Stimulated activated CD8-positive, alpha-beta memory T cell treated with anti-CD3 and anti-CD28 coated beads, Interleukin-15, amount 100 ng/mL, for 48 hours (primary cell): ENCODE measurements around the gene EPN3.

Experiments used
- DNase-seq, 2 donors: peaks; one replicate each; pipeline ENCODE4 v3.0.0-alpha.2; 2020; ENCODE audit warnings: low read depth in 2 of 2

EPN3 gene

DNA sequence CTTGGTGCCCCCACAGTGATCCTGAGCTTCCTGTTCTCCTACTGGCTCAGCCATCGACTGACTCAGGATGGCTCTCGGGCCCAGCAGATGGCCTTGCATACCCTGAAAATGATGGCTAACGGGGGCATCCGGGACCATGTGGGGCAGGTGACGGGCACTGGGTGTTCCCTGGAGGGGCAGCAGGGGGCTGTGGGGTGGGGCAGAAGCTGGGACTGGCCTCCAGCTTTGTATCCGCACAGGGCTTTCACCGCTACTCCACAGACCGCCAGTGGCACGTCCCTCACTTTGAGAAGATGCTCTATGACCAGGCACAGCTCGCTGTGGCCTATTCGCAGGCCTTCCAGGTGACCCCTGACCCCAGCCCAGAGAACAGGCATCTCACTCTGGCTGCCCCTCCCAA, 17.4 kb downstream of the EPN3 start:
- DNase-seq = no peak

DNA sequence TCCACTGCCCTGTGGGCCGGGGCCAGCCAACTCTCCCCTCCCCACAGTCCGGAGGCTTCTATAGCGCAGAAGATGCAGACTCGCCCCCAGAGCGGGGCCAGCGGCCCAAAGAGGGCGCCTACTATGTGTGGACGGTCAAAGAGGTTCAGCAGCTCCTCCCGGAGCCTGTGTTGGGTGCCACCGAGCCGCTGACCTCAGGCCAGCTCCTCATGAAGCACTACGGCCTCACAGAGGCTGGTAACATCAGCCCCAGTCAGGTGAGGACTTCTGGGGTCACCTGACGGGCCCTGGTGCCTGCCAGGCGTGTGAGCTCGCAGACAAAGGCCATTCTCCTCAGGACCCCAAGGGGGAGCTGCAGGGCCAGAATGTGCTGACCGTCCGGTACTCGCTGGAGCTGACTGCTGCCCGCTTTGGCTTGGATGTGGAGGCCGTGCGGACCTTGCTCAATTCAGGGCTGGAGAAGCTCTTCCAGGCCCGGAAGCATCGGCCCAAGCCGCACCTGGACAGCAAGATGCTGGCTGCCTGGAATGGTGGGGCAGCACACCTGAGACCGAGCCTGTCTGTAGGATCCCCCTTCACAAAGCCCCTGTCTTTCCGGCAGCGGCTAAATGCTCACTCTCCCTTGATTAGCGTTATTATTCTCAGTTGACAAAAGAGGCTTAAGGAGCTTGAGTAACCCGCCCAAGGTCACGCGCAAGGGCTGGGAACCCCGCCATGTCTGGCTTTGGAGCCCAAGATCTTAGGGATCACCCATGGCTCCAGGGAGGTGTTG, 18.3 kb downstream of the EPN3 start:
- no peak for DNase-seq

DNA sequence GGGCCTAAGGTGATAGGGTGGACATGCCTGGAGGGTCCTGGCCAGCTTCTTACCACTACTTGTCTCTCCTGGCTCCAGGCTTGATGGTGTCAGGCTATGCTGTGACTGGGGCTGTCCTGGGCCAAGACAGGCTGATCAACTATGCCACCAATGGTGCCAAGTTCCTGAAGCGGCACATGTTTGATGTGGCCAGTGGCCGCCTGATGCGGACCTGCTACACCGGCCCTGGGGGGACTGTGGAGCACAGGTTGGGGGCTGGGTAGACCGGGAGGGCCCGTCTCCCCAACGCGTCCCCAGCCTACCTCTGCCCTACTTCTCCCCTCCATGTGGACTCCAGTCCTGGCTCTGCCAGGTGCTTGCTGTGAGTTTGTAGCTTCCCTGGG, 18.9 kb downstream of the EPN3 start:
- no peak for DNase-seq

DNA sequence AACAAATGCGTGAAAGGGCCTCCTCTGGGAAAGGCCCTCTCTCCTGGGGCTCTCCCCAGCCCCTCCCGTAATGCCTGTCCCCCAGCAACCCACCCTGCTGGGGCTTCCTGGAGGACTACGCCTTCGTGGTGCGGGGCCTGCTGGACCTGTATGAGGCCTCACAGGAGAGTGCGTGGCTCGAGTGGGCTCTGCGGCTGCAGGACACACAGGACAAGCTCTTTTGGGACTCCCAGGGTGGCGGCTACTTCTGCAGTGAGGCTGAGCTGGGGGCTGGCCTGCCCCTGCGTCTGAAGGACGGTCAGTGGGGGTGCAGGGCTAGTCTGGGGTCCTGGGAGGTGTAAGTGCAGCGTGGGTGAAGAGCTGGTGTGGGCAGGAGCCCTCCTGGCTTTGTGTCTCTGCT, 19.3 kb downstream of the EPN3 start:
- DNase-seq = no peak

DNA sequence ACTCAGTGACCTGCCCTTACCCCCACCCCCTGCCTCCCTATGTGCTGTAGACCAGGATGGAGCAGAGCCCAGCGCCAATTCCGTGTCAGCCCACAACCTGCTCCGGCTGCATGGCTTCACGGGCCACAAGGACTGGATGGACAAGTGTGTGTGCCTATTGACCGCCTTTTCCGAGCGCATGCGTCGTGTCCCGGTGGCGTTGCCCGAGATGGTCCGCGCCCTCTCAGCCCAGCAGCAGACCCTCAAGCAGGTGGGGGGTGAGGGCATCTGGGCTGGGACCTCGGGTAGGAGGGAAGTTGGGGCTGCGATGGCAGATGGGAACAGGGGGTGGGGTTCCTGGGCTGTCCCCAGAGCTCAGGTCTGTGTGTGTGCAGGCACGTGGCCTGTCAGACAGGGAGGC, 21.7 kb downstream of the EPN3 start:
- no peak for DNase-seq

DNA sequence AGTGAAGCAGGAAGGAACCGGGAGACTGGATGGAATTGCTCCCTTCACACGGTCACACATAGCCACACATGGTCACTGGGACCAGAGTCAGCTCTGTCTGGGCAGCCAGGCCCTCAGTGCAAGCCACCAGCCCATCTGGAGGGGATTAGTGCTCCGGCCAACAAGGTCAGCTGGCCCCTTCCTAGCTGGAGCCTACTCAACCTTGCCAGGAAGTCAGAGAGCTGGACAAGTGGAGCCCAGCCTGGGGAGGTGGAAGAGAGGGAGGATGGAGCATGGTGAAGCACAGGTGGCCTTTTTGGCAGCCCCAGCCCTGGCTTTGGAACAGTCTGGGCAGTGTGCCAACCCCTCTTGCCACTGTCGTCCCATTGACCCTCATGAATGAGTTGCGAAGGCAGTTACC, 24.3 kb downstream of the EPN3 start:
- DNase-seq = no peak

DNA sequence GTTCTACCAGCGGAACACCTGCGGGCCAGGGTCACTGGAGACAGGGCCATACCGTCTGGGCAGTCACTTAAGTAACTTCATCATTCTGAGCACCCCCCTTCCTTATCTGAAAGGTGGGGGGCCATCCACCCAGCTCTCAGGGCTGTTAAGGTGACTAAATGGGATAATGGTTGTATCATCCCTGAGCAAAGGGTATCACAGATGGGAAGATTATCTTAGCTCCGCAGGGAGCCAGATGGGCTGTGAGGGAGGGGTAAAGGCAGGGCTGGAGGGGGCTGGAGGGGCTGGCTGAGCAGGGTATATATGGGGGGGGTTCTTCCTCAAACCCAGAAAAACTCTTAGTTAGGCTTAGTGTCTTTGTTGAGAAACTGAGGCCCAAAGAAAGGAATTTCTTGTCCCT, 25.1 kb downstream of the EPN3 start:
- DNase-seq = no peak

DNA sequence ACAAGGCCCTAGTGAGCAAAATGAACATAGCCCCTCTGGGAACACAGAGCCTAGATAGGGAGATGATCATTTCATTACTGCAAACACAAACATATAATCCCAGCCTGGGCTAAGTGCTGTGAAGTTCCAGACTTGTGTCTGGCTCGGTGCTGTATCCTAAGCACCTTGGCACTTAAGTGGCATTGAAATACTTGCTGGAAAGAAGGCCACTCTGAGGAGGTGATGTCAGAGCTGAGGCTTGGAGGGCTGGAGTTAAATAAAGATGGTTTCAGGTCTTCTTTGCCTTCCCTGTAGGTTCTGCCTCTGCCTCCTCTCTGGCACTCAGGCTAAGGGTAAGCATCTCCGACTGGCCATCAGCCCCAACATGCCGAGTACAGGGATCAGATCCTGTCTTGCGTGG, 25.6 kb downstream of the EPN3 start:
- no peak for DNase-seq

DNA sequence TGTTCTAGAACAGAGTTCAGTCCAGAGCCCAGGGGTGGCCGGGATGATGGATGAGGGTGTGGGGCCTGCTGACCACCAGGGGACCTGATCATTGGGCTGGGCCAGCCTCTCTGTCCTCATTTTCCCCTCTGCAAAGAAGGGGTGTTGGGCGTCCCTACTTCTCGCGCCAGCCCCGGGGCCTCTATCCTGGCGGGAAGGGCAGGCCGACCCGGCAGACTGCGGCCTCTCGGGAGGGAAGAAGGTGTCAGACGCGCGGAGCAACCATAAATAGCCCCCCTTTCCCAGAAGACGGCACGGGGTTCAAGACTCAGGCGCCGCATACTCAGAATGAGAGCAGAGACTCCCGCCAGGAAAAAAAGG, 26.0 kb downstream of the EPN3 start:
- DNase-seq = no peak

DNA sequence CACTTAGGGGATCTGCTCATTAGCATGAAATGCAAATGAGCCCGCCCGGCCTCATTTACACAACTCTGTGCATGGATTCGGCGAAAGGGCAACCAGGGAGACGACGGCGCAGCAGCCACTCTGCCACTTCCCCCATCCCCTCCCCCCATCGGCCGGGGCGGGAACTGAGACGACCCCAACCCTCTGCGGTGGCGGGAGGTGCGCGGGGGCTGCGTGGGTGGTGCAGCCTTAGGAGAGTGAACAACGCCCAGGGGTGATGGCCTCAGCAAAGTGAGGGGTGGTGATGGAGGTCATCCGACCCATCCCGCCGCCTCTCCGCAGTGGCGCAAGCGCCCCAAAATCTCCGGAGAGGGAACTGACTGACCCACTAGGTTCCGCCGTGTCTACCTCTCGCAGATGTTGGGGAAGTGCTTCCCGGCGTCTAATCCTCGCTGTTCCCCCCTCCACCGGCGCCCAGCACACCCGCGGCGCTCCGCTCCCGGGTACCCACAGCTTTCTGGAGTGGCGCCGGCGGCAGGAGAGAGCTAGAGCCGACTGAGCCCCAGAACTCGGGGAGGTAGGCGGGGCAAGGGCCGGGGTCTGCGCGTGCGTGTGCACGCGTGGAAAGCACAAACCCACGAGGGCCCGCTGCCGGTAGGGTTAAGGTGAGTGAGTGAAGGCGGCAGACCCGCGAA, 26.5 kb downstream of the EPN3 start:
- DNase-seq = no peak

DNA sequence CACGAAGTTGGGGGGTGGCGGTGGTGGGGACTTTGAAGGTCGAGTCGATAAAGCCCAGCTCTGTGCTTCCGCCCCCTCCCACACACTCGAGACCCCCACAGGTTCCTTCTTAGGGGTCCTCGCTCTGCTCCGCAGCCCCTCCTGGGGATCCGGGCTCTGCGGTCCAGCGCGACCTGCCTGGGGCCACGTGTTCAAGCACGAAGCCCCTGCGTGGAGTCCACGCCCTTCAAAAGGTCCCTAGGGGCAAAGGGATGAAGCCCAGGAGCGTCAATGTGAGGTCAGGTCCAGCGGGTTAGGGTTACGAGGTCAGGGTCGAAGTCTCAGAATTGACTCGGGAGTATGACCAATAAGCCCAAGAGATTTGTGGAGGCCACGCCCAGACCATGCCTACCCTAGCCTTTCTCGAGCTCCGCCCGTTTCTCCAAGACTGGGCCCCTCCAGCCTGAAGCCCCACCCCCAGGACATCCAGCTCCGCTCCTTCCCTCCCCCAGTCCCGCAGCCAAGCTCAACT, 27.2 kb downstream of the EPN3 start:
- DNase-seq = no peak

DNA sequence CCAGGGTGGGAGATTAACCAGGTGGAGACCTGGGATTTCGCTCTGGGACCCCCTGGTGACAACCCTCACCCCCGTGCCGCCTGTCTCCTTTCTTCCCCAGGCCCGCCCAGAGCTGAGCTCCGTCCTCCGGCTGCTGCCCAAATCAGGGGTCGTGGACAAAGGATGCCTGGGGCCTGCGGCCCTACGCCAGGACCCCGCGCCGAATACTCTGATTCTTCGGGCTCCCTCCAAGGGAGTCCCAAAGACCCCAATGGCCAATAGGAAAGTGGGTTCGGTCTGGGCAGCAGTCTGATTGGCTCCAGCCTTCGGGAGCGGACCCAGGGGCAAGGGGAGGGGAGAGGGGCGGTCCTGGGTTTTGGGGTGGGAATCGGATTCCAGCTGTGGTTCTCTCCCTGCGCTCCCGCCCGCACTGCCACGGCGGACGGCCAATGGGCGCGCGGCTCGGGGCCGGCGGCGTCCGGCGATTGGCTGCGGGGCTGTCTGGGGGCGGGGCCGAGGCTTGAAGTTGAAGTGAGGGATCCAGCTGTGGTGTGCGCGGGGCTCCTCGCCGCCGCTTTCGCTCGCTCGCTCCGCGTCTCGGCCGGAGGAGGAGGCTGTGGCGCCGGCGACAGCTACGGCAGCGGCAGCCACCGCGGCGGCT, 27.8 kb downstream of the EPN3 start, which contains the start of gene CACNA1G:
Gene CACNA1G (plus strand): TSS at position 531 of the 640 bp plus-strand sequence. CDS start 745 bp downstream, outside the sequence.
- DNase-seq = peak; percentile 76 to 83

DNA sequence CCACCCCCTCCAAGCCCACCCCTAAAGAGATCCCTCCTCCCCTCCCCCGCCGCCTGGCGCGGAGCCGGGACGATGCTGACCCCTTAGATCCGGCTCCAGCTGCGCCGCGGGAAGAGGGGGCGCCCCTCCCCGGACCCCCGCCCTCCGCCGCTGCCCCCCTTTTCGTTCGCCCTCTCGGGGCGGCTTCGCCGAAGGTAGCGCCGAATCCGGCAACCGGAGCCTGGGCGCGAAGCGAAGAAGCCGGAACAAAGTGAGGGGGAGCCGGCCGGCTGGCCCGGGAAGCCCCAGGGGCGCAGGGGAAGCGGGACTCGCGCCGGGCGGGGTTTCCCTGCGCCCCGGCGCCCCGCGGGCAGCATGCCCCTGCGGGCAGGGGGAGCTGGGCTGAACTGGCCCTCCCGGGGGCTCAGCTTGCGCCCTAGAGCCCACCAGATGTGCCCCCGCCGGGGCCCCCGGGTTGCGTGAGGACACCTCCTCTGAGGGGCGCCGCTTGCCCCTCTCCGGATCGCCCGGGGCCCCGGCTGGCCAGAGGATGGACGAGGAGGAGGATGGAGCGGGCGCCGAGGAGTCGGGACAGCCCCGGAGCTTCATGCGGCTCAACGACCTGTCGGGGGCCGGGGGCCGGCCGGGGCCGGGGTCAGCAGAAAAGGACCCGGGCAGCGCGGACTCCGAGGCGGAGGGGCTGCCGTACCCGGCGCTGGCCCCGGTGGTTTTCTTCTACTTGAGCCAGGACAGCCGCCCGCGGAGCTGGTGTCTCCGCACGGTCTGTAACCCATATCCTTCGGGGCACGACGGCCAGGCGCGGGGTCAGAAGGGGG, 28.6 kb downstream of the EPN3 start:
- DNase-seq = no peak

DNA sequence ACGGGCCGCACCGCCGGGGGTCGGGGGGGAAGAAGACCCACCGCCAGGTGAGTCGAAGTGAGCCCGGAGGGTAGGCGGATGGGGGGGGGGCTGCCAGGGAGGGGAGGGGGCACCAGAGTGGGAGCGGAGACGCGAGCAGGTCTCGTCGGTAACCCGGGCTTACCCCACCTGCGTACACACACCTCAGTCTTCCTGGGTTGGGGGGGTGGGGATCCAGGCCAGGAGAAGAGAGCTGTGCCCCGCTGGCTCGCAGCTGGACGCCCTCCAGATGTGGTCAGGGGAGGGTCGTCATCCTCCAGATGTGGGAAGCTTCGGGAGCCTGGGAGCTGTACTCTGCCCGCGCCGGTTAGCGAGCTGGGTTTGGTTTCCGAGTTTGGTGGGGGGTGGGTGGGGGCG, 29.2 kb downstream of the EPN3 start:
- no peak for DNase-seq

DNA sequence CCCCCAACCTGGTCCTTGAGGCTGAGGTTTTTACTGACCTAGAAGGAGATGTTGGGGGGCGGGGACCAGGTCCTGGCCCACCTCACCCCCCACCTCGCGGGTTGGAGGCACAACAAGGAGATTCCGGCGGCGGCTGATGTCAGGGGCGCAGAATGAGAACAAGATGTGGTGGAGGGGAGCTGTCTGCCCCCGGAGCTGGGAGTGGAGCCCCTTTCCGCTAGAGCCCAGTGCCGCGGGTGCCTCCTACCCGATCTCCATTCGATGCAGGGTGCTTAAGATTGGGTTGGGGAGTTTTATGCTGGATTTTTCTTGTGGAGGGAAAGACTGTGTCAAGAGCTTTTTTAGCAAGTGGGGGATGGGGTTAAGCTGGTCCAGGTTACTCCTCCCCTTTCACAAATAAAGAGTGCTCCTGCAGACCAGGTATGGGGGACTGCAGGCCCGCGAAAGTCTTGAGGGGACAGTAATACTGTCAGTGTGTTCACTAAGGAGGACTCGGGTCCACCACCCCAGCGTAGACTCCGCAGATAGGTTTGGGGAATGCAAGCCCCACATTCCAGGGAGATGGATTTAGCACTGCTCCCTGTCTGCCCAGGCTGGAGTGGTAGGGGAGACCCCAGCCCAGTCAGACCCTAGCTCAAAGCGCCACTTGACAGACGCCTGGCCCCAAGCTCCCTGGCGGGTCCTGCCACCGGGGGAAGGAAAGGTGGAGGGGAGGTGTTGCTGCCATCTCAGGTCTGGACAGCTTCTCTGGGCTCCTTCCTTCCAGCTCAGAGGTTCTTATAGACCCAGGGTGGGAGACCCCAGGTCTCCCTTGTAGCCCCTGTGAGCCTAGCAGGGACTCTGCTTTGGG, 29.9 kb downstream of the EPN3 start:
- DNase-seq = no peak

DNA sequence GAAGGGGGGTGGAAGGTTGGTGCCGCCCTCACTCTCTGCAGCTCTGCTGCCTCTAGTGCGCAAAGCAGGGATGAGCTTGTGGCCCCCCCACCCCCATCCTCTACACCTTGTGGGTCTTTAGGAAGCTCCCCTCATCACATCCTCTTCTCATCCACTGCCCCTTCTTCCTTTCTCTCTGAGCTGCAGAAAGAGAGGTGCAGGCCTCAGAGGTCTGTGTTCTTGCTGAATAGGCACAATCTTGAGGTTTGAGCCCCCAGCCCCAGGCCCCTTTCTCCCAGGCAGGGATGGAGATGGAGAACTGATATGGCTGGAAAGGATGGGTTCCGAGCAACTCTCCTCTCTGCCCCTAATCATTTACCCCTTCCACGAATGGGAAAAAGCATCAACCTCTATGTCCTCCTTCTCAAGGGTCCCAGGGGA, 30.6 kb downstream of the EPN3 start:
- no peak for DNase-seq

DNA sequence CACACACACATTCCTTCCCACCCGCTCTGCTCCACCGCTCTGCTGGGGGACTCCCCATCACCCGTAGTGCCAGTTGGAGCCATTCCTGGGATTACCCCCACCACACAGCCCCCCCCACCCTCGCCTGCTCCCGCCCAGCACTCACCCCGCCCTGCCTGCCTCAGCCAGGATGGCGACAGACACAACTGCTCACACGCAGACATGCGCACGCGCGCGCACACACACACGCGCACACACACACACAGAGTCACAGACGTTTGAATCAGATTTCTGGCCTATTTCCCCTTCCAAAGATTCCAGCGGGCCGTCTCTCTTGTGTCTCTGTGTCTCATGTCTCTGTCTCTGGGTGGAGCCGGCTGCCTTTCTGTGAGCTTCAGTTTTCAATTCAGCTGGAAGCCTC, 32.4 kb downstream of the EPN3 start:
- DNase-seq = no peak

DNA sequence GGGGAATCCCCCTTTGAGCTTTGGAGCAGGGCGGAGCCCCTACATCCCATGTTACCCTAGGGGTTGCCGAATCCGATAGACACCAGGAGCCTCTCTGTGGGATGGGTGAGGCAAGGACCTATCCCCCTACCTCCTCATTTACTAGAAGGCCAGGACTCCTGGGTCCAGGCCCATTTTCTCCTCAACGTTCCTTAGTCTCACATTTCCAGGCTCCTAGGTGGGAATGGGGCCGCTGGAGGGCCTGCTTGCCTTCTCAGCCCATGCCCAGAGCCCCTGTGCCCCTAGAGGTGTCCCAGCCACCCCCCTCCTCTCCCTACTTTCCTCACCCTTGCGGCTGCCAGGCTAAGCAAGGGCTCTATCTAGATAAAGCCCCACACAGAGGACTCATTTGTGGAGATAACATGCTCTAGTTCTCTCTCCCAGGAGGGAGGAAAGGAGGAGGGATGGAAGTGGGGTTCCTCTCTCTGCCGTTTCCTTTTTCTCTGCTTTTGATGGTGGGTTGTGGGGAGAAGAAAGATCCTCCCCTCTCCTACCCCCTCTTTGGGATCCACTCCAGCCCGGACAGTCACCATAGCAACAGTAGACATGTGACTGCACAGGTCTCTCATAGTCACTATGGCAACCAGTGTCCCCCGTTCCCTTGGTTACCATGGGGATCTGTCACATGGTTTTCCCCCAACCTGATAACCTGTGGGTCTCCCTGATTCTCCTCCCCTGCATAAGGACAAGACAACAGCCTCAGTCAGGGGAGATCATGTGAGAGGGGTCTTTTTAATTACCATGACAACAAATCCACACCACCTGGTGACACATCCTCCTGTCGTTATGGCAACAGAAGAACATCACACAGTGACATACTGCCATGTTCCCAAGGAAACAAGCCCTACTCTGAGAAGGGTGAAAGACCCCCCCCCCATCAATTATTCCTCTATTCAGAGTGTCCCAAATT, 33.1 kb downstream of the EPN3 start:
- no peak for DNase-seq

DNA sequence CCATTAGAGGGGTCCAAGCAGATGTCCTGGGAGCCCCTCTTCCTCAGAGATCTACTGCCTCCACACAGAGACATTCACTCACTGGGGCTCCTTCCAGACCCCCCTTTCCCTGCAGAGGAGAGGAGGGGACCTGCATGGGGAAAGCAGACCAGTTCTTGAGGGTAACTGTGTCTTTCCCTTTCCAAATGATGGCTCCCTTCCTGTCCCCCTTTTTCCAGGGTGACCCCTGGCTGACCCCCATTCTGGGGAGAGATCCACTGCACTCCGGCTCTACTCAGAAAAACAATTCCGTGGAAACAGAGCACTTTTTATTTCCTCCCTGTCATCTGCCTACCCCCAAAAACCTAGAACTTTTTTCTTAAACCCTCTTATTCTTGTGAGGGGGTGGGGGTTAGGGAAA, 34.4 kb downstream of the EPN3 start:
- DNase-seq = no peak

DNA sequence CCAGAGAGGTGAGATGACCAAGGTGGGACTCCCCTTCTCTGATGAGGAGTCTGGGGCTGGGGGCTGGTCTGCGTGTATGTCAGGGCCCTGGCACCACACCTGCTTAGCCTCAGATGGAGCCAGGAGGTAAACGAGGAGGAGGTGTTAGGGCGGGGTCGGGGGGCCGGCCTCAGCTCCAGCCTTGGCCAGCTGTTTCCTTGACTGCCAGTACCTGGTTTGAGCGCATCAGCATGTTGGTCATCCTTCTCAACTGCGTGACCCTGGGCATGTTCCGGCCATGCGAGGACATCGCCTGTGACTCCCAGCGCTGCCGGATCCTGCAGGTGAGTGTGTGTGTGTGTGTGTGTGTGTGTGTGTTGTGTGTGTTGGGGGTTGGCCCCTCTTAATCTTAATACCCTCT, 36.1 kb downstream of the EPN3 start:
- no peak for DNase-seq
